HG03469 (cell line): ENCODE data around the gene FAM156A.
"Not testable (repeated sequence)": the region's sequence is repeated elsewhere in the genome, so short reads cannot be mapped to it uniquely, and the experiment has no call there.

ENCODE experiments used
- ATAC-seq: cut with Tn5 transposase; IDR thresholded peaks from one replicate; pipeline ENCODE4 v1.9.1; 2021; ENCODE audit warnings: mild to moderate bottlenecking, moderate library complexity, moderate number of reproducible peaks; ENCODE audit not compliant: unreplicated experiment

Gene FAM156A

GRCh38 chrX:52958113-52958959 lies at the start of gene FAM156A:
TSS of gene FAM156A (minus strand) at chrX:52958518. CDS start at chrX:52948588, 9,930 bp downstream.
- ATAC-seq: peak; percentile 76

- no peak for ATAC-seq
Observed at GRCh38 chrX:53005327-53005726, 47.0 kb upstream of the FAM156A start.

GRCh38 chrX:53004811-53005210 lies 46.5 kb upstream of the FAM156A start:
- no peak for ATAC-seq

GRCh38 chrX:53004038-53004437 lies 45.7 kb upstream of the FAM156A start:
- ATAC-seq: no peak

GRCh38 chrX:53003111-53003510 lies 44.8 kb upstream of the FAM156A start:
- no peak for ATAC-seq

GRCh38 chrX:53001958-53002357 lies 43.6 kb upstream of the FAM156A start:
- ATAC-seq: no peak

- no peak for ATAC-seq
Observed at GRCh38 chrX:53000447-53001135, 42.3 kb upstream of the FAM156A start.

- no peak for ATAC-seq
Observed at GRCh38 chrX:52995987-52996331, 37.6 kb upstream of the FAM156A start.

- ATAC-seq: peak; percentile 92
Observed at GRCh38 chrX:52995135-52995986, 37.0 kb upstream of the FAM156A start.

- no peak for ATAC-seq
Observed at GRCh38 chrX:52990848-52991247, 32.5 kb upstream of the FAM156A start.

- ATAC-seq: peak; percentile 75
Observed at GRCh38 chrX:52990011-52990631, 31.8 kb upstream of the FAM156A start.

- ATAC-seq: no peak
Observed at GRCh38 chrX:52988985-52989917, 30.9 kb upstream of the FAM156A start.

GRCh38 chrX:52983321-52984000 lies 25.1 kb upstream of the FAM156A start:
- no peak for ATAC-seq

- no peak for ATAC-seq
Observed at GRCh38 chrX:52979993-52980392, 21.7 kb upstream of the FAM156A start.

- no peak for ATAC-seq
Observed at GRCh38 chrX:52979568-52979967, 21.2 kb upstream of the FAM156A start.

GRCh38 chrX:52977953-52978352 lies 19.6 kb upstream of the FAM156A start:
- no peak for ATAC-seq

GRCh38 chrX:52975576-52975975 lies 17.3 kb upstream of the FAM156A start:
- ATAC-seq: not testable (repeated sequence)

GRCh38 chrX:52974336-52974992 lies 16.1 kb upstream of the FAM156A start:
- ATAC-seq: not testable (repeated sequence)

- not testable (repeated sequence) for ATAC-seq
Observed at GRCh38 chrX:52967922-52968321, 9.6 kb upstream of the FAM156A start.
